Suppressor macrophage (primary cell): Measurements from ENCODE around the gene SYTL1.

ENCODE experiments used
- DNase-seq, 4 experiments: peaks; one replicate each; pipeline ENCODE4 v3.0.0-alpha.2; 2020 to 2022

The SYTL1 gene

GRCh38 chr1:27318596-27318995, 23.2 kb upstream of the SYTL1 start:
- no peak for DNase-seq

GRCh38 chr1:27321813-27322568, 19.8 kb upstream of the SYTL1 start, which contains the start of gene TMEM222:
Gene TMEM222 (plus strand): TSS chr1:27322163. CDS start chr1:27322198, 35 bp downstream.
- DNase-seq, result peak; percentile 99 to 100 (median 99)

- DNase-seq, result no peak
Measured at GRCh38 chr1:27322569-27323240, 19.1 kb upstream of the SYTL1 start.

GRCh38 chr1:27325286-27325685, 16.5 kb upstream of the SYTL1 start:
- no peak for DNase-seq

GRCh38 chr1:27327964-27328363, 13.9 kb upstream of the SYTL1 start:
- no peak for DNase-seq

GRCh38 chr1:27330786-27331185, 11.0 kb upstream of the SYTL1 start:
- no peak for DNase-seq

- DNase-seq, result no peak
Measured at GRCh38 chr1:27331426-27331825, 10.4 kb upstream of the SYTL1 start.

- DNase-seq, result no peak
Measured at GRCh38 chr1:27331922-27332321, 9.9 kb upstream of the SYTL1 start.

GRCh38 chr1:27332536-27333281, 9.1 kb upstream of the SYTL1 start:
- peak; percentile 41 to 73 (median 56) for DNase-seq

- DNase-seq, result no peak
Measured at GRCh38 chr1:27333717-27334279, 8.0 kb upstream of the SYTL1 start.

GRCh38 chr1:27335506-27336422, 6.1 kb upstream of the SYTL1 start:
- DNase-seq, result no peak

GRCh38 chr1:27336756-27337155, 5.1 kb upstream of the SYTL1 start:
- DNase-seq, result no peak

- no peak for DNase-seq
Measured at GRCh38 chr1:27338751-27339150, 3.1 kb upstream of the SYTL1 start.

- DNase-seq, result peak in 1 of 4 experiments; percentile 20
Measured at GRCh38 chr1:27339213-27339612, 2.6 kb upstream of the SYTL1 start.

GRCh38 chr1:27342391-27342777, 562 bp downstream of the SYTL1 start:
- peak in 1 of 4 experiments; percentile 22 for DNase-seq

- DNase-seq, result peak; percentile 36 to 77 (median 66)
Measured at GRCh38 chr1:27342778-27343638, 1.2 kb downstream of the SYTL1 start.

- no peak for DNase-seq
Measured at GRCh38 chr1:27343639-27344025, 1.8 kb downstream of the SYTL1 start.

- DNase-seq, result no peak
Measured at GRCh38 chr1:27345272-27345671, 3.5 kb downstream of the SYTL1 start.

GRCh38 chr1:27346357-27346756, 4.5 kb downstream of the SYTL1 start:
- DNase-seq, result no peak

- DNase-seq, result no peak
Measured at GRCh38 chr1:27346991-27347624, 5.3 kb downstream of the SYTL1 start.
